CD14-positive monocyte (primary cell): ENCODE data around the gene NCAM1. TPM values are rescaled to one million over a fixed set of nuclear protein-coding genes. Genes with fewer than 3 reads are reported as not detected.

Experiments used
- DNase-seq, 3 donors: peaks; one replicate each; pipeline ENCODE4 v3.0.0-alpha.2; 2011 to 2022
- H2AFZ ChIP-seq: 2 replicates; pipeline ENCODE4 v1.6.0; 2012; ENCODE audit warnings: mild to moderate bottlenecking, low read depth, low read length, inconsistent platforms; ENCODE audit not compliant: insufficient read depth, poor library complexity, severe bottlenecking
- H3K27ac ChIP-seq, 2 donors: 1 replicate in 1 of 2; 2 replicates in 1 of 2; pipeline ENCODE4 v1.5.1; 2012 to 2013; ENCODE audit warnings: low read length in 2 of 2, control low read depth in 1 of 2, inconsistent platforms in 1 of 2, low read depth in 1 of 2, mild to moderate bottlenecking in 1 of 2
- H3K27me3 ChIP-seq, 2 donors: one replicate each; pipeline versions ENCODE4 v1.6.0 to v1.6.1; 2011 to 2013; ENCODE audit warnings: low read length in 2 of 2; ENCODE audit not compliant: control insufficient read depth in 2 of 2, insufficient read depth in 2 of 2
- H3K36me3 ChIP-seq, 2 donors: replicated peaks in 1 of 2; 1 replicate in 1 of 2; 2 replicates in 1 of 2; pipeline versions ENCODE4 v1.5.1 to v1.6.1; 2012 to 2013; ENCODE audit warnings: low read length in 2 of 2, control low read depth in 1 of 2, inconsistent platforms in 1 of 2, mild to moderate bottlenecking in 1 of 2; ENCODE audit not compliant: insufficient read depth in 2 of 2, control insufficient read depth in 1 of 2
- H3K4me1 ChIP-seq, 2 donors: 1 replicate in 1 of 2; 2 replicates in 1 of 2; pipeline versions ENCODE4 v1.5.1 to v1.6.1; 2012 to 2013; ENCODE audit warnings: low read length in 2 of 2, control low read depth in 1 of 2, inconsistent platforms in 1 of 2, mild to moderate bottlenecking in 1 of 2, moderate library complexity in 1 of 2; ENCODE audit not compliant: insufficient read depth in 2 of 2, control insufficient read depth in 1 of 2
- H3K4me2 ChIP-seq: replicated peaks from 2 replicates; pipeline ENCODE3; 2012; ENCODE audit warnings: low read length, moderate library complexity, mild to moderate bottlenecking; ENCODE audit not compliant: poor library complexity, severe bottlenecking; ENCODE audit errors: extremely low read depth
- H3K4me3 ChIP-seq, 3 experiments: fragments of 200-600 bp in 1 of 3; sonication (generic) in 1 of 3; replicated peaks in 1 of 3; 1 replicate in 2 of 3; 2 replicates in 1 of 3; pipeline ENCODE4 v1.5.1; 2011 to 2013; ENCODE audit warnings: low read length in 3 of 3, mild to moderate bottlenecking in 3 of 3, control low read depth in 2 of 3, low read depth in 2 of 3, inconsistent platforms in 1 of 3, moderate library complexity in 1 of 3
- H3K79me2 ChIP-seq: 2 replicates; pipeline ENCODE4 v1.6.0; 2012; ENCODE audit warnings: mild to moderate bottlenecking, control low read depth, inconsistent platforms, low read length, moderate library complexity; ENCODE audit not compliant: insufficient read depth
- H3K9ac ChIP-seq: 2 replicates; pipeline ENCODE4 v1.6.0; 2017; ENCODE audit warnings: low read length, mild to moderate bottlenecking; ENCODE audit not compliant: insufficient read depth, poor library complexity, severe bottlenecking
- H3K9me3 ChIP-seq, 2 donors: replicated peaks in 1 of 2; 1 replicate in 1 of 2; 2 replicates in 1 of 2; pipeline versions ENCODE4 v1.5.1 to v1.6.1; 2012 to 2013; ENCODE audit warnings: low read length in 2 of 2, control low read depth in 1 of 2; ENCODE audit not compliant: control insufficient read depth in 1 of 2, insufficient read depth in 1 of 2
- H4K20me1 ChIP-seq: 2 replicates; pipeline ENCODE4 v1.6.0; 2012; ENCODE audit warnings: mild to moderate bottlenecking, low read length, control low read depth, moderate library complexity; ENCODE audit not compliant: insufficient read depth
- H3K27ac Mint-ChIP-seq, 7 donors: one replicate each; pipeline ENCODE4 v1.8.0; 2020; ENCODE audit warnings: mild to moderate bottlenecking in 7 of 7, mixed read lengths in 7 of 7, moderate library complexity in 6 of 7, inconsistent platforms in 2 of 7
- H3K27me3 Mint-ChIP-seq, 3 donors: one replicate each; pipeline ENCODE4 v1.8.0; 2021 to 2022; ENCODE audit warnings: low read depth in 3 of 3, mild to moderate bottlenecking in 3 of 3, mixed read lengths in 3 of 3, moderate library complexity in 3 of 3, inconsistent platforms in 1 of 3
- H3K36me3 Mint-ChIP-seq, 2 donors: one replicate each; pipeline ENCODE4 v1.8.0; 2020; ENCODE audit warnings: mixed read lengths in 2 of 2, inconsistent platforms in 1 of 2, mild to moderate bottlenecking in 1 of 2
- H3K4me1 Mint-ChIP-seq: one replicate; pipeline ENCODE4 v1.8.0; 2020; ENCODE audit warnings: mild to moderate bottlenecking, mixed read lengths
- H3K4me3 Mint-ChIP-seq, 2 donors: one replicate each; pipeline ENCODE4 v1.8.0; 2020; ENCODE audit warnings: mild to moderate bottlenecking in 2 of 2, mixed read lengths in 2 of 2, moderate library complexity in 1 of 2
- H3K9me3 Mint-ChIP-seq, 7 donors: one replicate each; pipeline ENCODE4 v1.8.0; 2020 to 2022; ENCODE audit warnings: mixed read lengths in 7 of 7, mild to moderate bottlenecking in 6 of 7, moderate library complexity in 6 of 7, inconsistent platforms in 2 of 7
- WGBS: methylation state at CpG from one replicate; pipeline ENCODE4 v1.1.5; 2013; ENCODE audit warnings: missing lambda C conversion rate; ENCODE audit not compliant: insufficient coverage; 5-methylcytosine and 5-hydroxymethylcytosine counted together
- intact Hi-C, 2 donors: fragments of 100-400 bp; cut with micrococcal nuclease; formaldehyde crosslinking; loops; one replicate each; pipeline versions ENCODE4 v1.15.0 to v1.15.1; 2023
- polyA plus RNA-seq, 3 donors: library from polyadenylated mRNA; depleted of rRNA in 1 of 3; unstranded in 2 of 3; stranded (reverse) in 1 of 3; fragments of 300-500 nt in 2 of 3; fragments of >200 nt in 1 of 3; fragmentation: Illumina TruSeq in 2 of 3; gene quantifications; 1 replicate in 2 of 3; 2 replicates in 1 of 3; pipeline ENCODE4 v1.2.3, GENCODE V29; 2012 to 2021
- TF ChIP-seq, protein P1 (sequence below): fragments of 200-600 bp; IDR thresholded peaks from one replicate; pipeline ENCODE4 v1.8.0; 2022; ENCODE audit warnings: antibody characterized with exemption, mild to moderate bottlenecking

The NCAM1 gene
- polyA plus RNA-seq, 3 donors = 0.65 to 0.69 TPM; not detected in 1

DNA sequence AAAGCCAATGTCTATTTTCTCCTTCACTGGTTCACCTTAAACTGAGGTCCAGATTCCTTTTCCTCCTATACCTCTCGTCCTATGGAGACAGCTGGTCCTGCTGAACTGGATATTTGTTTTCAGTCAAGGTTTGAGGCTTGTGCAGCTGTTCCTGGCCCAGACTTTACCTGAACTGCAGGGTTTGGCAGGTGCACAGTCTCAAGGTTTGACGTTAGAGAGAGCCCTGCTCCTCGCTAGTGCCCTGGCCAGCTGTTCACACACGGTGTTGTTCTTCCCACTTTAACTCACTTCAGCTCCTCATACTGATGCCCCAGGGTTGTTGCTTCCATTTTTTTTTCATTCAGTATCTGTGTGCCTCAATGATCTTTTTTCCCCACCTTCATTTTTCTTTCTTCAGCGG lies 279.2 kb downstream of the NCAM1 start:
- Mint-ChIP-seq H3K27me3 (peaks cover 16 to 38% (median 19%) of the 10 kb centered on the region in 3 donors), H3K36me3 (no peaks in the 10 kb centered on the region), H3K27ac (no peak overlapping the region), H3K4me3 (no peak overlapping the region), H3K4me1 (peaks cover 12% of the 10 kb centered on the region), H3K9me3 (peaks cover 0 to 8% (median 0%) of the 10 kb centered on the region in 7 donors)
- Histone ChIP-seq H3K27ac (no peak overlapping the region), H4K20me1 (no peaks in the 10 kb centered on the region), H3K9me3 (no peaks in the 10 kb centered on the region), H3K4me2 (no peak overlapping the region), H3K27me3 (peaks cover 19 to 28% of the 10 kb centered on the region in 2 donors), H3K4me3 (no peak overlapping the region), H2AFZ (no peak overlapping the region), H3K4me1 (peaks cover 0 to 2% of the 10 kb centered on the region in 2 donors), H3K9ac (no peak overlapping the region), H3K79me2 (no peaks in the 10 kb centered on the region), H3K36me3 (no peaks in the 10 kb centered on the region)
- 86% methylated on average over 4 of the region's 5 CpGs for WGBS
- DNase-seq = no peak
- TF ChIP-seq, protein P1, sequence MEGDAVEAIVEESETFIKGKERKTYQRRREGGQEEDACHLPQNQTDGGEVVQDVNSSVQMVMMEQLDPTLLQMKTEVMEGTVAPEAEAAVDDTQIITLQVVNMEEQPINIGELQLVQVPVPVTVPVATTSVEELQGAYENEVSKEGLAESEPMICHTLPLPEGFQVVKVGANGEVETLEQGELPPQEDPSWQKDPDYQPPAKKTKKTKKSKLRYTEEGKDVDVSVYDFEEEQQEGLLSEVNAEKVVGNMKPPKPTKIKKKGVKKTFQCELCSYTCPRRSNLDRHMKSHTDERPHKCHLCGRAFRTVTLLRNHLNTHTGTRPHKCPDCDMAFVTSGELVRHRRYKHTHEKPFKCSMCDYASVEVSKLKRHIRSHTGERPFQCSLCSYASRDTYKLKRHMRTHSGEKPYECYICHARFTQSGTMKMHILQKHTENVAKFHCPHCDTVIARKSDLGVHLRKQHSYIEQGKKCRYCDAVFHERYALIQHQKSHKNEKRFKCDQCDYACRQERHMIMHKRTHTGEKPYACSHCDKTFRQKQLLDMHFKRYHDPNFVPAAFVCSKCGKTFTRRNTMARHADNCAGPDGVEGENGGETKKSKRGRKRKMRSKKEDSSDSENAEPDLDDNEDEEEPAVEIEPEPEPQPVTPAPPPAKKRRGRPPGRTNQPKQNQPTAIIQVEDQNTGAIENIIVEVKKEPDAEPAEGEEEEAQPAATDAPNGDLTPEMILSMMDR = no peak
- intact Hi-C loops = no loop called here

DNA sequence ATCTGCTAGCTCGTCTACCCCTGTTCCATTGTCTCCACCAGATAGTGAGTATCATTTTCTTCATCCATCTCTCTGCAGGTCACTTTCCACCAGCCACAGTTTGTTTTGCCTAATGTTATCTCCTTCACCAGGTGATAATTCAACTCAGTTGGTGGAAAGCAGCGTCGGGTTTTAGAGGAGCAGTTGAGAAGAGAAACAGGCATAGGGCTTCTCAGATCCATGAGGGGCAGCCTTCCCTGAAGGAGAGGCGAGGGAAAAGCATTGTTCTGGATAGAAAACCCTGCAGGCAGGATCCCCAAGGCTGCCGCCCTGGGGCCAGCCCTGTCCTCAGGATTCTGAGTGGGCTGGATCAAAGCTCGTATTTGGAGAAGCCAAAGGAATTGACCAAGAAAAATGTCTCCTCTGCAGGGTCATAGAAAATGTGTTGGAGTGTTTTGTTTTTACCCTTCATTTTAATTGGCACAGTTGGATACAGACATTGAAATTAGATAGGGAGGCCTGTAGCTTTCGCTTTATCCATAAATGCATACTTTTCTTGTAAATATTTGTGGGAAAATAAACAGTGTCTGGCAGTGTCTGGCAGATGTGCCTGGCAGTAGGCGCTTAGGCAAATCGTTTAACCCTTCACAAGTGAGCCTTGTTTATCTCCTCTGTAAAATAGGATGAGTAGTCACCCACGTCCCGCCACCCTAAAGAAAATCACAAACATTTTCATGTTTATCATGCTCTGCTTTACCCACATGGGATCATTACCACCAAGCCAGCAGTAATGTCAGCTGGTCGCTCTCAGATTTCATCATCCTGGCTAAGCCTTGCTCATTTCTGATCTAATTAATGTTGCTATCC lies 279.8 kb downstream of the NCAM1 start:
- Mint-ChIP-seq H3K36me3 (no peaks in the 10 kb centered on the region), H3K27me3 (peaks cover 16 to 39% (median 22%) of the 10 kb centered on the region in 3 donors), H3K4me3 (no peak overlapping the region), H3K9me3 (peaks cover 0 to 8% (median 0%) of the 10 kb centered on the region in 7 donors), H3K27ac (no peak overlapping the region), H3K4me1 (peaks cover 12% of the 10 kb centered on the region)
- 94% methylated on average over 10 of the region's 12 CpGs for WGBS
- DNase-seq = no peak
- Histone ChIP-seq H3K9me3 (no peaks in the 10 kb centered on the region), H3K4me1 (peaks cover 0 to 2% of the 10 kb centered on the region in 2 donors), H3K27me3 (peaks cover 19 to 28% of the 10 kb centered on the region in 2 donors), H4K20me1 (no peaks in the 10 kb centered on the region), H3K4me3 (no peak overlapping the region), H3K36me3 (no peaks in the 10 kb centered on the region), H3K9ac (no peak overlapping the region), H2AFZ (no peak overlapping the region), H3K27ac (no peak overlapping the region), H3K79me2 (no peaks in the 10 kb centered on the region), H3K4me2 (no peak overlapping the region)
- TF ChIP-seq, protein P1 = no peak
- intact Hi-C loops = no loop called here
